Fibroblast of upper back skin (primary cell): ENCODE results near the gene KRTAP12-2.

Experiments
- DNase-seq: peaks from one replicate; pipeline ENCODE4 v3.0.0-alpha.2; 2013

KRTAP12-2 gene

GRCh38 chr21:44623575-44623974 lies 43.2 kb downstream of the KRTAP12-2 start:
- DNase-seq: no peak

- no peak for DNase-seq
These were observed 46.8 kb downstream of the KRTAP12-2 start for GRCh38 chr21:44619886-44620285.

GRCh38 chr21:44618909-44619308 lies 47.8 kb downstream of the KRTAP12-2 start:
- DNase-seq: no peak

- DNase-seq: no peak
These were observed 48.2 kb downstream of the KRTAP12-2 start for GRCh38 chr21:44618504-44618903.

- DNase-seq: no peak
These were observed 49.6 kb downstream of the KRTAP12-2 start for GRCh38 chr21:44617071-44617501.

- no peak for DNase-seq
These were observed 50.2 kb downstream of the KRTAP12-2 start for GRCh38 chr21:44616591-44616926.
